Kidney (tissue), 14 donors: Measurements from ENCODE around the gene DUSP22. TPM values are rescaled to one million over a fixed set of nuclear protein-coding genes. Genes with fewer than 3 reads are reported as not detected.

Source experiments
- DNase-seq, 5 donors: peaks; one replicate each; pipeline ENCODE4 v3.0.0-alpha.2; 2013 to 2020
- FAIRE-seq: peaks from 2 replicates; lab custom pipeline; 2012; peaks lifted over from hg19 to GRCh38; lab: Jason Lieb, UNC
- H3K27ac ChIP-seq, 2 donors: one replicate each; pipeline ENCODE4 v1.7.0; 2013; ENCODE audit warnings: low read depth in 2 of 2, low read length in 2 of 2, inconsistent platforms in 1 of 2
- H3K27me3 ChIP-seq: one replicate; pipeline ENCODE4 v1.7.1; 2013; ENCODE audit warnings: low read length, inconsistent platforms; ENCODE audit not compliant: control insufficient read depth, insufficient read depth
- H3K36me3 ChIP-seq, 3 donors: one replicate each; pipeline versions ENCODE4 v1.7.0 to v1.7.1; 2013; ENCODE audit warnings: low read length in 3 of 3, control low read depth in 1 of 3, inconsistent platforms in 1 of 3; ENCODE audit not compliant: insufficient read depth in 3 of 3, control insufficient read depth in 2 of 3
- H3K4me1 ChIP-seq, 3 donors: one replicate each; pipeline versions ENCODE4 v1.7.0 to v1.7.1; 2013; ENCODE audit warnings: low read length in 3 of 3, inconsistent platforms in 1 of 3, low read depth in 1 of 3; ENCODE audit not compliant: control insufficient read depth in 2 of 3, insufficient read depth in 2 of 3
- H3K4me3 ChIP-seq, 3 donors: one replicate each; pipeline versions ENCODE4 v1.7.0 to v1.8.1; 2013; ENCODE audit warnings: low read length in 3 of 3, control low read depth in 1 of 3, inconsistent platforms in 1 of 3
- H3K9ac ChIP-seq, 3 donors: one replicate each; pipeline versions ENCODE4 v1.7.0 to v1.7.1; 2013; ENCODE audit warnings: low read length in 3 of 3, control low read depth in 1 of 3, inconsistent platforms in 1 of 3
- H3K9me3 ChIP-seq, 3 donors: one replicate each; pipeline versions ENCODE4 v1.7.0 to v1.7.1; 2013; ENCODE audit warnings: low read length in 3 of 3, control low read depth in 1 of 3, inconsistent platforms in 1 of 3; ENCODE audit not compliant: control insufficient read depth in 2 of 3, insufficient read depth in 1 of 3
- CTCF ChIP-seq: IDR thresholded peaks from 3 replicates; pipeline ENCODE4 v1.5.1; 2012; ENCODE audit warnings: mild to moderate bottlenecking, moderate library complexity, borderline replicate concordance; ENCODE audit not compliant: insufficient read depth; ENCODE audit errors: extremely low read depth
- intact Hi-C: fragments of 100-400 bp; cut with DNase I; formaldehyde crosslinking; loops from one replicate; pipeline ENCODE4 v1.11.1; 2022
- polyA plus RNA-seq: library from polyadenylated mRNA; stranded (reverse); fragments of 350-450 nt; fragmentation: Illumina TruSeq; extraction: RNeasy Lipid Tissue Mini Kit (QIAGEN cat#74804); gene quantifications from one replicate; pipeline ENCODE4 v1.2.3, GENCODE V29; 2014; ENCODE audit warnings: low read depth, low replicate concordance; ENCODE audit not compliant: insufficient read depth
- total RNA-seq: library from RNA; stranded (reverse); fragmentation: NEBNext Ultra II Directional; extraction: Animal tissue kit (Norgen Biotek cat#: 25700); gene quantifications from one replicate; pipeline ENCODE4 v1.2.1, GENCODE V29; 2021
- donor health status: control.
- donor health status: control.
- donor health status: control.
- donor health status: control.
- donor health status: control.
- donor health status: DM: yes; HTN: yes; CAD: no.
- donor health status: Normal renal cell carcinoma (clear cell type).

DUSP22 gene
- total and polyA plus RNA-seq, 2 donors from 2014 or later, result 24.0 to 60.7 TPM

- Histone ChIP-seq H3K27ac (no peak overlapping the region), H3K27me3 (no peaks in the 10 kb centered on the region), H3K4me3 (no peak overlapping the region), H3K36me3 (peaks cover 0 to 6% (median 6%) of the 10 kb centered on the region in 3 donors), H3K4me1 (no peaks in the 10 kb centered on the region), H3K9ac (no peak overlapping the region), H3K9me3 (no peaks in the 10 kb centered on the region)
- intact Hi-C loops, result no loop called here
- DNase-seq (no peak), FAIRE-seq (no peak)
- no peak for TF ChIP-seq CTCF
Observed at GRCh38 chr6:352474-352873, 60.2 kb downstream of the DUSP22 start.

DNA sequence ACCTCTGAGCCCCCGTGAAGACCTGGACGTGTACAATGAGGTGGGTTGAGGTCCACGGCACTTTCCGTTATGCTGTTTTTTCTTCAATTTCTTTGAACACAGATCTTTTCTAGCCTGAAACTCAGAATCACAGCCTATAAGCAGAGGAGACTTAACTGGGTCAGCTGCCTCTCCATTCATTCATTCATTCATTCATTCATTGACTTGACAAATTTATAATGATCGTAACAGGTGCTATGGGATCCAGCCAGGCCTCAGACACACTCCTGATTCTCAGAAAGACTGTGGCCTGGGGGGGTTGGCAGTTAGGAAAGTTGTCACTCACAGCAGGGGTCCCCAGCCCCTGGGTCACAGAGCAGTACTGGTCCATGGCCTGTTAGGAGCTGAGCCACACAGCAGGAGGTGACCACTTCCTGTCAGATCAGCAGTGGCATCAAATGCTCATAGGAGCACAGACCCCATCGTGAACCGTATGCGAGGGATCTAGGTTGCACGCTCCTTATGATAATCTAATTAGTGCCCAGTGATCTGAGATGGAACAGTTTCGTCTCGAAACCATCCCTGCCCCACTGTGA, 60.7 kb downstream of the DUSP22 start:
- H3K9ac ChIP-seq, result no peak overlapping the region
- TF ChIP-seq CTCF, result no peak
- H3K9me3 ChIP-seq, result no peaks in the 10 kb centered on the region
- H3K27me3 ChIP-seq, result no peaks in the 10 kb centered on the region
- intact Hi-C loops, result no loop called here
- H3K4me1 ChIP-seq, result no peaks in the 10 kb centered on the region
- DNase-seq (no peak), FAIRE-seq (no peak)
- H3K27ac ChIP-seq, result no peak overlapping the region
- peaks cover 0 to 5% (median 4%) of the 10 kb centered on the region in 3 donors for H3K36me3 ChIP-seq
- H3K4me3 ChIP-seq, result no peak overlapping the region

DNA sequence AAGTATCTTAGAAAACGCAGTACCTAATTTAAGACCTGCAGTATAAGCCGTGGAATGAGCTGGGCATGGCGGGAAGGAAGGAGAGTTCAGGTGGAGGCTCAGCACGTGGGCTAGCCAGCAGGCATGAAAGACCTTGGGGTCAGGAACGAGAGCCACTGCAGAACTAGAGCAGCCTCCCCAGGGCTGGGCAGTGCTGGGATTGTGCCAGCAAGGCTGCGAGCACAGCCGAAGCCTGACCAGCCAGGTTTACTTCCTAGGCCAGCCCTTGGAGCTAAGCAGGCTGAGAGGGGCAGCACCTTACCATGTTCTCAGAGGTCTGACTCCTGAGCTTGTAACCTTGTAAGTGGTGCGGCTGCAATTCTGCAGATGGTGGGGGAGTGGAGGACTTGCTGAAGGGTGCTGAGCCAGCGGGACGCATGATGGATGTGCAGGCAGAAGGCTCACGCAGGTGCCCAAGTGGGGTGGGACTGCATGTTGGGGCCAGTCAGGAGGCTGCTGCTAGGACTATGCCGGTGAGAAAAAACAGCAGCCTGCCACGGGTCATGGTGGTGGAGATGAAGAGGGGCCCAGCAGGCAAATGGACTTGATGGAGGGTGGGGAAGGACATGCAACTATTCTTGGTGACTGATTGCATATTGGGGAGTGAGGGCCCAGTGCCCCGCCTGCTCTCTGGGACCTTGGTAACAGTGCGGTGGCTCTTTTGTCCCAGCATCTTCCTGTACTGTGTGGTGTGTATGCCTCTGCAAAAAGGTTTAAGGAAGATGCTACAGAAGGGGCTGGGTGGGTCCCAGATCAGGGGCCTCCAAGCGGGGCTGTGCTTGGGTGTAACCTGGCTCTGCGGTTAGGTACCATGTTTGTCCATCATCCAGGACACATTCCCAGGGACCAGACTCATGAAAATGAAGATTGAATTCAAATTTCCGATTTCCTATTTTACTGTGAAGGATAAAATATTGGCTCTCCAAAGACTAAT, 61.6 kb downstream of the DUSP22 start:
- no peaks in the 10 kb centered on the region for H3K9me3 ChIP-seq
- no peaks in the 10 kb centered on the region for H3K27me3 ChIP-seq
- H3K4me1 ChIP-seq, result no peaks in the 10 kb centered on the region
- FAIRE-seq (no peak), DNase-seq (no peak)
- TF ChIP-seq CTCF, result no peak
- H3K4me3 ChIP-seq, result no peak overlapping the region
- H3K9ac ChIP-seq, result no peak overlapping the region
- H3K27ac ChIP-seq, result no peak overlapping the region
- no peaks in the 10 kb centered on the region for H3K36me3 ChIP-seq
- intact Hi-C loops, result no loop called here
